ENCODE data around the gene CYB5D1.

Gene CYB5D1

DNA sequence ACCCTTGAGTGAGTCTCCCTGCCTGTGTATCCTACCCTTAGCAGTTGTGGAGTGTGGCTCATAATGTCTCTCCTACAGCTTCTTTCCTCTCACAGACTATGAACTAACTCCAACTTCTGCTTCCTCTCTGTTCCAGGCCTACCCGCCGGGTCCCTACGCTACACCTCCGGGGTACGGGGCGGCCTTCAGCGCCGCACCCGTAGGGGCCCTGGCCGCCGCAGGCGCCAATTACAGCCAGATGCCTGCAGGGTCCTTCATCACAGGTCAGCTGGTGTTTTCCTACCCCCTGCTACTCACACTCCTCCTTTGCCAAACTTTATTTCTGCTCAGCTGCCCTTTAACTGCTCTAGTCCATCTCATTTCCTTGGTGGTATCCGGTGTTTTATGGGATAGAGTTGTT, 52.9 kb downstream of the CYB5D1 start:
- H3K27ac ChIP-seq = peak overlapping the region; percentile 94
- no peak for TF ChIP-seq ZFX (IDR thresholded peaks at IDR 0.05; ENCODE audit: borderline replicate concordance)
- TF ChIP-seq, protein P1, sequence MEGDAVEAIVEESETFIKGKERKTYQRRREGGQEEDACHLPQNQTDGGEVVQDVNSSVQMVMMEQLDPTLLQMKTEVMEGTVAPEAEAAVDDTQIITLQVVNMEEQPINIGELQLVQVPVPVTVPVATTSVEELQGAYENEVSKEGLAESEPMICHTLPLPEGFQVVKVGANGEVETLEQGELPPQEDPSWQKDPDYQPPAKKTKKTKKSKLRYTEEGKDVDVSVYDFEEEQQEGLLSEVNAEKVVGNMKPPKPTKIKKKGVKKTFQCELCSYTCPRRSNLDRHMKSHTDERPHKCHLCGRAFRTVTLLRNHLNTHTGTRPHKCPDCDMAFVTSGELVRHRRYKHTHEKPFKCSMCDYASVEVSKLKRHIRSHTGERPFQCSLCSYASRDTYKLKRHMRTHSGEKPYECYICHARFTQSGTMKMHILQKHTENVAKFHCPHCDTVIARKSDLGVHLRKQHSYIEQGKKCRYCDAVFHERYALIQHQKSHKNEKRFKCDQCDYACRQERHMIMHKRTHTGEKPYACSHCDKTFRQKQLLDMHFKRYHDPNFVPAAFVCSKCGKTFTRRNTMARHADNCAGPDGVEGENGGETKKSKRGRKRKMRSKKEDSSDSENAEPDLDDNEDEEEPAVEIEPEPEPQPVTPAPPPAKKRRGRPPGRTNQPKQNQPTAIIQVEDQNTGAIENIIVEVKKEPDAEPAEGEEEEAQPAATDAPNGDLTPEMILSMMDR (IDR thresholded peaks at IDR 0.05) = no peak

DNA sequence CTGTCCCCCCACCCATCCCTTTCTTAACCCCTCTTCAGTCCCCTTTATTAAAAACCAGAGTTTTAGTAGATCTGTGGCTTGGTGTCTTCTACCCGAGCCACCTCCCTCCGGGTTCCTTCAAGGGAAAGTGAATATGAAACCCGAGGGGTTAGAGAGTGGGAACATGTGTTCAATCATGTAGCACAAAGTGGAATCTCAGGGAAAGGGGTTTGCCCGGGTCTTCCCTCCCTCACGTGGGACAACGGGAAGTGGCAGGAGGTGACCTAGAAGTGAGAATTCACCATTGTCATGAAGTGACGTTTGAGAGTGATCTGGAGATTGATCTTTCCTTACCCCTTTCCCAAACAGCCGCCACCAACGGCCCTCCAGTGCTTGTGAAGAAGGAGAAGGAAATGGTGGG, 53.3 kb downstream of the CYB5D1 start:
- TF ChIP-seq, protein P1 (IDR thresholded peaks at IDR 0.05) = no peak
- no peak for TF ChIP-seq ZFX (IDR thresholded peaks at IDR 0.05; ENCODE audit: borderline replicate concordance)
- H3K27ac ChIP-seq = peak overlapping the region; percentile 94

Data from 22Rv1 (cell line).